B cell (primary cell): ENCODE measurements around the gene MYL12B.

Experiments
- EZH2 ChIP-seq: IDR thresholded peaks from 2 replicates; pipeline ENCODE4 v1.6.1; 2012; ENCODE audit warnings: borderline replicate concordance, low read depth, mild to moderate bottlenecking, moderate library complexity, low read length; ENCODE audit not compliant: insufficient read depth, poor library complexity, severe bottlenecking
- TF ChIP-seq, protein P1 (sequence below): fragments of 200-600 bp; IDR thresholded peaks from one replicate; pipeline ENCODE4 v1.8.0; 2022; ENCODE audit warnings: antibody characterized with exemption, mild to moderate bottlenecking

DNA sequence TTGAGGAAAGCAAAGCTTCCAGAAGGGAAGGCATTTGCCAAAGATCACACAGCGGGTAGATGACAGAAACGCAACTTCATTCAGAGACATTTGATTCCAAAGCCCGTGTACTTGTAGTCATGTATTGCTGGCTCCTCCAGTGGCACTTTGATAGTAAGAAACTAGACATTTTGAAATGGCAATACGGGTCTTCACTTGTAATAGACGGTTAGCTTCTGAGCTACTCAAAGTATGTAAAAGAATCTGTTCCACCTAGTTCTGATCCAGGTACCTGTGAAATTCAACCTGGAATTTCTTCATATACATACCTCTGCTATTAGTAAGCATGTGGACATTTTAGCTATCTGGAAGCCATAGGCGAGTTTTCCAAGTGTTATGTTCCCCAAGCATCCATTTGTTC is 40.4 kb upstream of the MYL12B start:
- no peak for TF ChIP-seq EZH2
- TF ChIP-seq, protein P1, sequence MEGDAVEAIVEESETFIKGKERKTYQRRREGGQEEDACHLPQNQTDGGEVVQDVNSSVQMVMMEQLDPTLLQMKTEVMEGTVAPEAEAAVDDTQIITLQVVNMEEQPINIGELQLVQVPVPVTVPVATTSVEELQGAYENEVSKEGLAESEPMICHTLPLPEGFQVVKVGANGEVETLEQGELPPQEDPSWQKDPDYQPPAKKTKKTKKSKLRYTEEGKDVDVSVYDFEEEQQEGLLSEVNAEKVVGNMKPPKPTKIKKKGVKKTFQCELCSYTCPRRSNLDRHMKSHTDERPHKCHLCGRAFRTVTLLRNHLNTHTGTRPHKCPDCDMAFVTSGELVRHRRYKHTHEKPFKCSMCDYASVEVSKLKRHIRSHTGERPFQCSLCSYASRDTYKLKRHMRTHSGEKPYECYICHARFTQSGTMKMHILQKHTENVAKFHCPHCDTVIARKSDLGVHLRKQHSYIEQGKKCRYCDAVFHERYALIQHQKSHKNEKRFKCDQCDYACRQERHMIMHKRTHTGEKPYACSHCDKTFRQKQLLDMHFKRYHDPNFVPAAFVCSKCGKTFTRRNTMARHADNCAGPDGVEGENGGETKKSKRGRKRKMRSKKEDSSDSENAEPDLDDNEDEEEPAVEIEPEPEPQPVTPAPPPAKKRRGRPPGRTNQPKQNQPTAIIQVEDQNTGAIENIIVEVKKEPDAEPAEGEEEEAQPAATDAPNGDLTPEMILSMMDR = no peak
